ENCODE data around the gene CAPNS1.

CAPNS1 gene

DNA sequence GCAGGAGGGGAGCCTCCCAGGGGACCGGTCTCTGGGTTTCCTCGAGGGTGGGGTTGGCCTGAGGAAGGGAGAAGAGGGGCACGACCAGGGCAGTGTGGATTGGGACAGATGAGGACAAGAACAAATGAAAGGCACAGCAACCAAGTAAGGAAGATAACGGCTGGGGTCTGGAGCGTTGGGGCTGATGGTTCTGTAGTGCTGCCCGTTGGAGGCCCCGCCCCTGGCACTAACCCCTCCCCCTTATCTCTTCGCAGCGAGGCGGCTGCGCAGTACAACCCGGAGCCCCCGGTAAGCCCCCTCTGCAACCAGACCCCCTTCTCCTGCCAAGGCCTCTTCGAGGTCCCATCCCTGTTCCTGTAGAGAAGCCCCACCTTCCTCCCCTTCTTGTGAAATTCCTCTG is 2.2 kb downstream of the CAPNS1 start:
- no peak for DNase-seq (ENCODE audit: insufficient read length, low spot score)
- TF ChIP-seq CTCF (IDR thresholded peaks at IDR 0.05; ENCODE audit: insufficient read depth, missing control alignments): no peak
- no peak for FAIRE-seq

- no peak for FAIRE-seq
- DNase-seq (ENCODE audit: insufficient read length, low spot score): no peak
- TF ChIP-seq CTCF (IDR thresholded peaks at IDR 0.05; ENCODE audit: insufficient read depth, missing control alignments): no peak
These were observed 2.6 kb downstream of the CAPNS1 start for GRCh38 chr19:36142496-36142895.

DNA sequence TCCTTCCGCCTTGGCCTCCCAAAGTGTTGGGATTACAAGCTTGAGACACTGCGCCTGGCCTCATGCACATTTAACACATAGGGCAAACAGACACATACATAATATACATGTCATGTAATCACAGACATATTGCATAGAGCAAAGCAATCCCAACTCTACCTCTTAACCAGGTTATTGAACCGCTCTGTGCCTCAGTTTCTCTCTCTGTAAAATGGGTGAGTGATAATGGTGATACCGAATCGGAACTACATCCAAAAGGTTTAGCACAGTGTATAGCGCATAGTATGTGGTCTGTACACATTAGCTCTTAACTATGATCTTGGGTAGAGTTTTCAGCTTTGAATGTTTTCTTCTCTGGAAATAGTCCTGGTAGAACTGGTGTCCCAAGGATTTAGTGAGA is 4.8 kb downstream of the CAPNS1 start:
- TF ChIP-seq CTCF (IDR thresholded peaks at IDR 0.05; ENCODE audit: insufficient read depth, missing control alignments): no peak
- DNase-seq (ENCODE audit: insufficient read length, low spot score): no peak
- FAIRE-seq: no peak

GRCh38 chr19:36149673-36150406 is 10.0 kb downstream of the CAPNS1 start:
- DNase-seq (ENCODE audit: insufficient read length, low spot score) (no peak), FAIRE-seq (no peak)
- no peak for TF ChIP-seq CTCF (IDR thresholded peaks at IDR 0.05; ENCODE audit: insufficient read depth, missing control alignments)

GRCh38 chr19:36150586-36150985 is 10.7 kb downstream of the CAPNS1 start:
- TF ChIP-seq CTCF (IDR thresholded peaks at IDR 0.05; ENCODE audit: insufficient read depth, missing control alignments): no peak
- DNase-seq (ENCODE audit: insufficient read length, low spot score) (no peak), FAIRE-seq (no peak)

- DNase-seq (ENCODE audit: insufficient read length, low spot score) (no peak), FAIRE-seq (no peak)
- no peak for TF ChIP-seq CTCF (IDR thresholded peaks at IDR 0.05; ENCODE audit: insufficient read depth, missing control alignments)
These were observed 11.5 kb downstream of the CAPNS1 start for GRCh38 chr19:36151144-36152018.

GRCh38 chr19:36152019-36152351 is 12.1 kb downstream of the CAPNS1 start:
- no peak for DNase-seq (ENCODE audit: insufficient read length, low spot score)
- FAIRE-seq: no peak
- no peak for TF ChIP-seq CTCF (IDR thresholded peaks at IDR 0.05; ENCODE audit: insufficient read depth, missing control alignments)
